OCI-LY1 (cell line): Measurements from ENCODE around the gene GRM7.

Source experiments
- EZH2 ChIP-seq: fragments of 200-600 bp; sonication (generic), shearing (Covaris generic); IDR thresholded peaks from 2 replicates; pipeline ENCODE4 v1.8.0; 2017; ENCODE audit warnings: borderline replicate concordance, mixed run types, mild to moderate bottlenecking, antibody characterized with exemption, low read length, moderate library complexity, mixed read lengths
- TF ChIP-seq, protein P1 (sequence below): fragments of 200-600 bp; sonication (generic), shearing (Covaris generic); IDR thresholded peaks from 2 replicates; pipeline ENCODE4 v1.5.1; 2017; ENCODE audit warnings: mild to moderate bottlenecking, antibody characterized with exemption, low read length, moderate library complexity, mixed read lengths

DNA sequence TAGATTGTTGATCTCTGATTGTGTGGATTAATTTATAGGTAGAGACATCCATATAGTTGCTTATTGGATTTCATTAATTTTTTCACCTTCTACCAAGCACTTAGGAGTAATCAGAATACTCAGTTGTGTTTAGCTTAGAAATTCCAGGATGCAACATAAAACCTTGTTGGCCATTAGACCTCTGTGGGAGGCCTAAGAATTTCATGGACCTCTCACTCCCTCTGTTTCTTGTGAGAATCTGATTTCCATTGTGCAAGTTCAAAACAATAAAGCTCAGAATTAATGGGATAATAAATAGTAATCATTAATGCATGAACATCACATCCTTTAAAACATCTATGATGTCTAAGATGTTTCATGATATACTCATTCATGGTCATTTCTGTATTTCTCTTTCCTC lies 332.4 kb downstream of the GRM7 start:
- TF ChIP-seq, protein P1, sequence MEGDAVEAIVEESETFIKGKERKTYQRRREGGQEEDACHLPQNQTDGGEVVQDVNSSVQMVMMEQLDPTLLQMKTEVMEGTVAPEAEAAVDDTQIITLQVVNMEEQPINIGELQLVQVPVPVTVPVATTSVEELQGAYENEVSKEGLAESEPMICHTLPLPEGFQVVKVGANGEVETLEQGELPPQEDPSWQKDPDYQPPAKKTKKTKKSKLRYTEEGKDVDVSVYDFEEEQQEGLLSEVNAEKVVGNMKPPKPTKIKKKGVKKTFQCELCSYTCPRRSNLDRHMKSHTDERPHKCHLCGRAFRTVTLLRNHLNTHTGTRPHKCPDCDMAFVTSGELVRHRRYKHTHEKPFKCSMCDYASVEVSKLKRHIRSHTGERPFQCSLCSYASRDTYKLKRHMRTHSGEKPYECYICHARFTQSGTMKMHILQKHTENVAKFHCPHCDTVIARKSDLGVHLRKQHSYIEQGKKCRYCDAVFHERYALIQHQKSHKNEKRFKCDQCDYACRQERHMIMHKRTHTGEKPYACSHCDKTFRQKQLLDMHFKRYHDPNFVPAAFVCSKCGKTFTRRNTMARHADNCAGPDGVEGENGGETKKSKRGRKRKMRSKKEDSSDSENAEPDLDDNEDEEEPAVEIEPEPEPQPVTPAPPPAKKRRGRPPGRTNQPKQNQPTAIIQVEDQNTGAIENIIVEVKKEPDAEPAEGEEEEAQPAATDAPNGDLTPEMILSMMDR = no peak
- TF ChIP-seq EZH2 = no peak
